Lung (tissue), 12 donors: Measurements from ENCODE around the gene WNK2. TPM values are rescaled to one million over a fixed set of nuclear protein-coding genes. Genes with fewer than 3 reads are reported as not detected.

ENCODE experiments used
- ATAC-seq: fragments of 200-7000 bp; cut with Tn5 transposase; one replicate; pipeline ENCODE4 v1.9.1; 2020; ENCODE audit warnings: moderate number of reproducible peaks; ENCODE audit not compliant: insufficient read depth, low FRiP score
- DNase-seq, 3 donors: peaks; one replicate each; pipeline ENCODE4 v3.0.0-alpha.2; 2013 to 2017
- H3K27ac ChIP-seq, 2 donors: one replicate each; pipeline ENCODE4 v1.5.1; 2013; ENCODE audit warnings: mild to moderate bottlenecking in 2 of 2, moderate library complexity in 2 of 2, control low read depth in 1 of 2, inconsistent platforms in 1 of 2, low read depth in 1 of 2, low read length in 1 of 2
- H3K27me3 ChIP-seq, 3 donors: one replicate each; pipeline ENCODE4 v1.5.1; 2013; ENCODE audit warnings: low read length in 2 of 3; ENCODE audit not compliant: control insufficient read depth in 3 of 3, insufficient read depth in 3 of 3
- H3K36me3 ChIP-seq, 4 donors: one replicate each; pipeline ENCODE4 v1.5.1; 2013; ENCODE audit warnings: low read length in 4 of 4, mild to moderate bottlenecking in 1 of 4, moderate library complexity in 1 of 4; ENCODE audit not compliant: control insufficient read depth in 4 of 4, insufficient read depth in 4 of 4
- H3K4me1 ChIP-seq, 5 donors: one replicate each; pipeline ENCODE4 v1.5.1; 2013; ENCODE audit warnings: low read length in 5 of 5, mild to moderate bottlenecking in 2 of 5, moderate library complexity in 1 of 5; ENCODE audit not compliant: control insufficient read depth in 5 of 5, insufficient read depth in 5 of 5
- H3K4me3 ChIP-seq: one replicate; pipeline ENCODE4 v1.5.1; 2013; ENCODE audit warnings: mild to moderate bottlenecking, control low read depth, moderate library complexity
- H3K9ac ChIP-seq, 2 donors: one replicate each; pipeline ENCODE4 v1.5.1; 2013; ENCODE audit warnings: low read length in 2 of 2, control low read depth in 1 of 2; ENCODE audit not compliant: insufficient read depth in 1 of 2
- H3K9me3 ChIP-seq, 4 donors: one replicate each; pipeline ENCODE4 v1.5.1; 2013; ENCODE audit warnings: low read length in 3 of 4, mild to moderate bottlenecking in 1 of 4, moderate library complexity in 1 of 4; ENCODE audit not compliant: control insufficient read depth in 4 of 4, insufficient read depth in 3 of 4
- WGBS, 2 donors: extraction: QIAGEN DNeasy Blood & Tissue Kit; methylation state at CpG; one replicate each; pipeline ENCODE4 v1.1.7; 2013; 5-methylcytosine and 5-hydroxymethylcytosine counted together
- polyA plus RNA-seq, 2 donors: library from polyadenylated mRNA; stranded (reverse); fragments of 200-250 nt; gene quantifications; one replicate each; pipeline ENCODE4 v1.2.1, GENCODE V29; 2013
- total RNA-seq, 2 donors: library from RNA; depleted of rRNA in 1 of 2; stranded (reverse); fragments of >200 nt in 1 of 2; gene quantifications; one replicate each; pipeline ENCODE4 v1.2.1, GENCODE V29; 2014 to 2021
- TF ChIP-seq, protein P1 (sequence below): IDR thresholded peaks from 2 replicates; pipeline ENCODE4 v1.5.1; 2012; ENCODE audit warnings: mild to moderate bottlenecking; ENCODE audit errors: control extremely low read depth, extremely low read depth
- donor health status: control.
- donor health status: control.
- donor health status: Bipolar disorder and iron deficiency.
- donor health status: healthy.
- donor health status: DM: yes; HTN: yes; CAD: no.

The WNK2 gene
- total and polyA plus RNA-seq, 4 donors, result 1.00 to 8.5 (median 2.9) TPM

DNA sequence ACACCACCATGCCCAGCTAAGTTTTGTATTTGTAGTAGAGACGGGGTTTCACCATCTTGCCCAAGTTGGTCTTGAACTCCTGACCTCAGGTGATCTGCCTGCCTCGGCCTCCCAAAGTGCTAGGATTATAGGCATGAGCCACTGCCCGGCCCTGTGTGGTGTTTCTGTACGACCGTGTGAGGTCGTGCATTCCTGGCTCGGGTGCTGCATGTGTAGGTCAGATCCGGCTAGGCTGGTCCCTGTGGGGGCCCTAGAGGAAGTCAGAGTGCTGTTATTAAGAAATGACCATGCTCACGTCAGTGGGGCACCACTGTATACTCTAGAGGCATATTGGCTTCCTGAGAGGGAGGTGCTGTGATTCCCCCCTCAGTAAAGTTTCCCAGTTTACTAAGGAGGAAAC, 13.7 kb downstream of the WNK2 start:
- Histone ChIP-seq H3K27ac (peak overlapping the region in 1 of 2 donors; percentile 22), H3K9ac (no peak overlapping the region), H3K4me3 (no peak overlapping the region), H3K36me3 (no peaks in the 10 kb centered on the region), H3K27me3 (no peaks in the 10 kb centered on the region), H3K4me1 (peaks cover 0 to 28% (median 11%) of the 10 kb centered on the region in 5 donors), H3K9me3 (peaks cover 0 to 3% (median 0%) of the 10 kb centered on the region in 4 donors)
- TF ChIP-seq, protein P1, sequence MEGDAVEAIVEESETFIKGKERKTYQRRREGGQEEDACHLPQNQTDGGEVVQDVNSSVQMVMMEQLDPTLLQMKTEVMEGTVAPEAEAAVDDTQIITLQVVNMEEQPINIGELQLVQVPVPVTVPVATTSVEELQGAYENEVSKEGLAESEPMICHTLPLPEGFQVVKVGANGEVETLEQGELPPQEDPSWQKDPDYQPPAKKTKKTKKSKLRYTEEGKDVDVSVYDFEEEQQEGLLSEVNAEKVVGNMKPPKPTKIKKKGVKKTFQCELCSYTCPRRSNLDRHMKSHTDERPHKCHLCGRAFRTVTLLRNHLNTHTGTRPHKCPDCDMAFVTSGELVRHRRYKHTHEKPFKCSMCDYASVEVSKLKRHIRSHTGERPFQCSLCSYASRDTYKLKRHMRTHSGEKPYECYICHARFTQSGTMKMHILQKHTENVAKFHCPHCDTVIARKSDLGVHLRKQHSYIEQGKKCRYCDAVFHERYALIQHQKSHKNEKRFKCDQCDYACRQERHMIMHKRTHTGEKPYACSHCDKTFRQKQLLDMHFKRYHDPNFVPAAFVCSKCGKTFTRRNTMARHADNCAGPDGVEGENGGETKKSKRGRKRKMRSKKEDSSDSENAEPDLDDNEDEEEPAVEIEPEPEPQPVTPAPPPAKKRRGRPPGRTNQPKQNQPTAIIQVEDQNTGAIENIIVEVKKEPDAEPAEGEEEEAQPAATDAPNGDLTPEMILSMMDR, result no peak
- 78 to 83% methylated on average over 9 of the region's 9 CpGs for WGBS, 2 donors
- ATAC-seq (no peak), DNase-seq (no peak)

DNA sequence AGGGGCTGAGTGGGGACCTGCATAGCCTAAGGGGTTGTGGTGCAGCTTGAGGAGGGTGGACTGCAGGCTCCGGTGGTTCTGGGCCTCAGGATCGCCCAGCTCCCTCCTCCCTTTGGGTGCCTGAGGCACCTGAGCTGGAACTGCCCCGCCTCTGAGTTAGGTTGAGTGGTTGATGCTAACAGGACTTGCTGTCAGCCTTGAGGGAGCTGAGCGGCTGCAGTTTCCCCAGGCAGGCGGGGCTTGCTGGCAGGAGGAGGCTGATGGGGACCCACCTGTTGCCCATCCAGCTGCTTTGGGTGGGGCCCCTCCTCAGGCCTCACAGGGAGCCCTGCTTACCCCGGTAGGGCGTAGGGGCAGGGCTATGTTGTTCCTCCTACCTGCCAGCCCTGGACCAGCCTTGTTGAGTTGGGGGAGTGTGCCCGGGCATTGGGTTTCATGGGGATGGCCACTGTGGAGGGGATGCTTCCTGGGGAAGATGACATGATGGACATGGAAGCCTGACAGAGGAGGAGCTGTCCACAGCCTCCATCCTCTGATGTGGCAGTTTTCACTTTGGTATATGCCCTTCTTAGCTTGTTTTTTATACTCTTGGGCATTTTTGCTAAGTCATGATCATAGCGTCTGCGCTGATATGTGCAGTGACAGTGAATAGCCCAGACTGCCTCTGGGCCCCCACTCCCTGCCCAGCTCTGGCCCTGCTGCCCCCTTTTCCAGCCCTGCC, 14.3 kb downstream of the WNK2 start:
- Histone ChIP-seq H3K36me3 (no peaks in the 10 kb centered on the region), H3K27ac (peak overlapping the region in 1 of 2 donors; percentile 77), H3K27me3 (no peaks in the 10 kb centered on the region), H3K9me3 (peaks cover 0 to 3% (median 0%) of the 10 kb centered on the region in 4 donors), H3K4me1 (peaks cover 0 to 28% (median 11%) of the 10 kb centered on the region in 5 donors), H3K4me3 (no peak overlapping the region), H3K9ac (no peak overlapping the region)
- ATAC-seq, result no peak
- no peak for DNase-seq
- TF ChIP-seq, protein P1, result no peak
- WGBS, 2 donors, result 71 to 80% methylated on average over 7 to 10 of the region's 10 CpGs

DNA sequence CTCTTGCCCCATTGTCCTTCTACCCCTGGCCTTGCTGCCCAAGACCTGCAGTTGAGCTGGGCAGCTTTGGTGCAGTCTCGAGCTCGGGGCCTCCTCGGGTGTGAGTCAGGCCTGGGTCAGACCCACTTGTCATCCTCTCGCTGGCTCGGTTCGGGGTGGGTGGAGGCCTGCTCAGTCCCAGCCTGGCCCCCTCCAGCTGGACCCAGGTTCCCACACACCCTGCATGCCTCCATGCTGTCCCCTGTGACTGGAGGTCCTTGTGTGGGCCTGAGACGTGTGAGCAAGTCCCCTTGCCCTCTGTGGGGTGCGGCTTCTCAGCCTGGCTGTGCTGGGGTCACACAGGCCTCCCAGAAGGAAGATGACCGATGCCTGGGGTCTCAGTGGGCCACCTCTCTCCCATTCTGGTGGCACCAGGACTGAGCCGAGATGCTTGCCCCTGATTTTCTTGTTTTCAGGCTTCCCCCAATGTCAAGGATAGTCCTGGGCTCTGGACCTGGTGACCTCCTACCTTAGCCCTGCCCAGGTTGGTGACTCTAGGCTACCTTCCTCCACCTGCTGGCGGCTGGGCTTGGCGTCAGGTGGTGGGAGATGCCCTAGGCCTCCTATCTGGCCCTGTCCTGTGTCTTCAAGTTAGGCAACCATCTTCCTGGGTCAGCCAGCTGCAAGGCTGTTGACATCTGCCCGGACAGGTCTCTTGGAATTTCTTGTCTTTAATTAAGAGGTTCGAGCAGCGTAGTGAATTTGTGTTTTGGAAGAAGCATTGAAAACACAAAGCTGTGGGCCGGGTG, 15.1 kb downstream of the WNK2 start:
- Histone ChIP-seq H3K4me3 (no peak overlapping the region), H3K27me3 (no peaks in the 10 kb centered on the region), H3K9ac (no peak overlapping the region), H3K27ac (peak overlapping the region in 1 of 2 donors; percentile 77), H3K9me3 (peaks cover 0 to 3% (median 0%) of the 10 kb centered on the region in 4 donors), H3K4me1 (peaks cover 0 to 25% (median 8%) of the 10 kb centered on the region in 5 donors), H3K36me3 (no peaks in the 10 kb centered on the region)
- DNase-seq (no peak), ATAC-seq (no peak)
- TF ChIP-seq, protein P1, result no peak
- WGBS, 2 donors, result 93 to 94% methylated on average over 16 of the region's 16 CpGs
